GM10266 (cell line): ENCODE data around the gene SNRNP200.

Experiments
- DNase-seq: peaks from one replicate; pipeline ENCODE4 v3.0.0; 2012; ENCODE audit errors: extremely low spot score
- TF ChIP-seq, protein P1 (sequence below): IDR thresholded peaks from 2 replicates; pipeline ENCODE4 v1.5.1; 2012; ENCODE audit warnings: mild to moderate bottlenecking, low read depth; ENCODE audit not compliant: control insufficient read depth, insufficient read depth; ENCODE audit errors: missing control alignments

SNRNP200 gene

DNA sequence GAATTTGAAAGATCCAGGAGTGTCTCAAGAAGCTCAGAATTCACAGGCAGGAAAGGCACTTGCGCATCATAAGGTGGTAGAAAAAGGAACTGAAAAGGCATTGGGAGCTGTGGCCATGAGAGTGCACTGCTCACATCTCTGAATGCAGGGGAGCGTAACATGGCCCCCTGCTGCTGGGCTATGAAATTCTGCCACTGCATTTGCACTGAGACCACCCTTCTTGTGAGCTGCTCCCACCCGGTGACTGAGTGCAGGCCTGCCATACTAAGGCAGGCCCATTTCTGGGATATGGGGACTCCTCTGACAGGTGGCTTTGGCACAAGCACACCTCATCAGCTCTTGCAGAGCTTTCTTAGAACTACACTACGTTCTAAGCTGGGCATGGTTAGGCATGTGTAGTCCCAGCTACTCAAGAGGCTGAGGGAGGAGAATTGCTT, 71.4 kb downstream of the SNRNP200 start:
- DNase-seq, result peak; percentile 55
- TF ChIP-seq, protein P1, sequence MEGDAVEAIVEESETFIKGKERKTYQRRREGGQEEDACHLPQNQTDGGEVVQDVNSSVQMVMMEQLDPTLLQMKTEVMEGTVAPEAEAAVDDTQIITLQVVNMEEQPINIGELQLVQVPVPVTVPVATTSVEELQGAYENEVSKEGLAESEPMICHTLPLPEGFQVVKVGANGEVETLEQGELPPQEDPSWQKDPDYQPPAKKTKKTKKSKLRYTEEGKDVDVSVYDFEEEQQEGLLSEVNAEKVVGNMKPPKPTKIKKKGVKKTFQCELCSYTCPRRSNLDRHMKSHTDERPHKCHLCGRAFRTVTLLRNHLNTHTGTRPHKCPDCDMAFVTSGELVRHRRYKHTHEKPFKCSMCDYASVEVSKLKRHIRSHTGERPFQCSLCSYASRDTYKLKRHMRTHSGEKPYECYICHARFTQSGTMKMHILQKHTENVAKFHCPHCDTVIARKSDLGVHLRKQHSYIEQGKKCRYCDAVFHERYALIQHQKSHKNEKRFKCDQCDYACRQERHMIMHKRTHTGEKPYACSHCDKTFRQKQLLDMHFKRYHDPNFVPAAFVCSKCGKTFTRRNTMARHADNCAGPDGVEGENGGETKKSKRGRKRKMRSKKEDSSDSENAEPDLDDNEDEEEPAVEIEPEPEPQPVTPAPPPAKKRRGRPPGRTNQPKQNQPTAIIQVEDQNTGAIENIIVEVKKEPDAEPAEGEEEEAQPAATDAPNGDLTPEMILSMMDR, result peak; percentile 42

DNA sequence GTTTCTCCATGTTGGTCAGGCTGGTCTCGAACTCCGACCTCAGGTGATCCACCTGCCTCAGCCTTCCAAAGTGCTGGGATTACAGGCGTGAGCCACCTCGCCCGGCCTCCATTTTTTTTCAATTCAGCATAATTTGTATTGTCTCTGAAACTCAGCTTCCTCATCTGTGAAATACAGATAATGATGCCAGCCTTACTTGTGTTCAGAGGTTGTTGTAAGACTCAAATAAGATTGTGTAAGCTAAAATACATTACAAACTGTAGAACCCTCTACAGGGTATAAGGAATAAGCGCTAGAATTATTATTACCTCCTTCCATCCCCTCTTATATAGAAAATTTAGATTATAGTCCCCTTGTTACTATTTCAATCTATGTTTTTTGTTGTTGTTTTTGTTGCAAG, 71.9 kb downstream of the SNRNP200 start:
- TF ChIP-seq, protein P1, result no peak
- no peak for DNase-seq

- DNase-seq, result no peak
- TF ChIP-seq, protein P1, result no peak
Measured at GRCh38 chr2:96231316-96231715, 74.0 kb downstream of the SNRNP200 start.

- TF ChIP-seq, protein P1, result no peak
- DNase-seq, result peak; percentile 44
Measured at GRCh38 chr2:96225016-96225533, 80.3 kb downstream of the SNRNP200 start.
